ENCODE measurements around the gene SBF1.

DNA sequence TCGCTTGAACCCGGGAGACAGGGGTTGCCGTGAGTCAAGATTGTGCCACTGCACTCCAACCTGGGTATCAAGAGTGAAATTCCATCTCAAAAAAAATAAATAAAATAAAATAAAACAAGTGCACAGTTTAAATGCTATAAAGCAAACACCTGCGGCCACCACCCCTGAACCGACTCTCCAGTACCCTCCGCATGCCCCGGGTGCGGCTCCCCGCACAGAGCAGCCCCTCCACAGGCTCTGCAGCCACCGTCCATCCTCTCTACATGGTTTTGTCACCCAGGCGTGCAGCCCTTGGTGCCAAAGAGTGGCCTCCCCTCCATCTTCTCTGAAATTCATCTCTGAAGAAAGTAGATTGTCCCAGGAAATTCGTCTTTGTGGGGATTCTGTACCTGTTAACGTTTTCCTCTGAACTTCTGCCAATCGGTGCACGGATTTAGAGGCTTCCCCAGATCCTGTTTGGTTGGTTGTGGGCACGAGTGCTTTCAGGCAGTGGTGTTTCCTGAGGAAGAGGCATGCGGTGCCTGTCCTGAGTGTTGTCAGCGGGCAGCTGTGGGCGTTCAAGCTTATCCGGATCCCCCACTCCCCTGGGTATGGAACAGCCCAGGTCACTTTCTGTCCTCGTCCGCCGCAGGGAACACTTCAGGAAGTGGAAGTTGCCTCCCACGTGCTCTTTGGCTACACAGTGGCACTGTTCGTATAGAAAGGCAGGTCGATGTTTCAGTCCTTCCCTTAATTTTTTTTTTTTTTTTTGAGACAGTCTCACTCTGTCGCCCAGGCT, 15.9 kb upstream of the SBF1 start:
- no peak for TF ChIP-seq EZH2 (IDR thresholded peaks at IDR 0.05; ENCODE audit: insufficient read depth, poor library complexity, severe bottlenecking)
- no peak for TF ChIP-seq EZH2phosphoT487 (IDR thresholded peaks at IDR 0.05; ENCODE audit: insufficient read depth, low read depth)

All from GM23248 (cell line).